ENCODE results near the gene TATDN2. TPM values are rescaled to one million over a fixed set of nuclear protein-coding genes. Genes with fewer than 3 reads are reported as not detected.
A peak's percentile ranks its signal among the peaks of the same experiment; 100 is the strongest.

TATDN2 gene
- total and polyA plus RNA-seq, 9 of the 15 experiments (the other 6 are each of a cell fraction or from before 2014, with no cell fraction given): 5.2 to 44.7 (median 25.8) TPM

- TF ChIP-seq RBBP5 (IDR thresholded peaks at IDR 0.05; ENCODE audit: borderline replicate concordance, insufficient read depth, low read length, poor library complexity, severe bottlenecking) (peak; percentile 84), DNMT1 (IDR thresholded peaks at IDR 0.05) (no peak), RFX5 (IDR thresholded peaks at IDR 0.05; ENCODE audit: low read depth, low read length) (no peak), POLR2G (IDR thresholded peaks at IDR 0.05; ENCODE audit: low read depth, low read length) (peak; percentile 98), ZNF318 (IDR thresholded peaks at IDR 0.05; ENCODE audit: borderline replicate concordance in 1 of 2, low read depth in 1 of 2) (no peak), GTF3C2 (IDR thresholded peaks at IDR 0.05; ENCODE audit: borderline replicate concordance, extremely low read depth, insufficient read length) (no peak), ZNF561 (CRISPR knock-in tag; conservative IDR thresholded peaks at IDR 0.05) (no peak), ZKSCAN8 (CRISPR knock-in tag; IDR thresholded peaks at IDR 0.05) (no peak), NFATC3 (IDR thresholded peaks at IDR 0.05) (no peak), TAF1 (IDR thresholded peaks at IDR 0.05; ENCODE audit: control insufficient read depth, extremely low read depth, insufficient read depth, low read length, severe bottlenecking) (peak; percentile 85), ATF2 (CRISPR knock-in tag; IDR thresholded peaks at IDR 0.05) (no peak), ZNF184 (CRISPR knock-in tag; IDR thresholded peaks at IDR 0.05) (no peak), TCF7L2 (IDR thresholded peaks at IDR 0.05; ENCODE audit: low read depth, low read length) (no peak)
Observed at GRCh38 chr3:10248184-10248983, at the start of gene TATDN2 (continued).

Measured in K562 (cell line).